T-helper 17 cell (primary cell): Measurements from ENCODE around the gene MPPE1. TPM values are rescaled to one million over a fixed set of nuclear protein-coding genes. Genes with fewer than 3 reads are reported as not detected.
"Not testable (repeated sequence)": the region's sequence is repeated elsewhere in the genome, so short reads cannot be mapped to it uniquely, and the experiment has no call there.

ENCODE experiments used
- ATAC-seq: fragments of 150-1000 bp; cut with Tn5 transposase; 2 replicates; pipeline ENCODE4 v1.10.0; 2021; ENCODE audit warnings: mild to moderate bottlenecking, moderate library complexity
- DNase-seq, 3 donors: peaks; one replicate each; pipeline versions ENCODE4 v3.0.0 to v3.0.0-alpha.2; 2020 to 2021
- H3K9me3 ChIP-seq: one replicate; pipeline ENCODE4 v1.7.0; 2013; ENCODE audit warnings: low read length, mild to moderate bottlenecking; ENCODE audit not compliant: control insufficient read depth, poor library complexity, severe bottlenecking
- H3K27ac Mint-ChIP-seq: one replicate; pipeline ENCODE4 v1.8.0; 2022; ENCODE audit warnings: mild to moderate bottlenecking, moderate library complexity, mixed read lengths
- H3K27me3 Mint-ChIP-seq: one replicate; pipeline ENCODE4 v1.8.0; 2022; ENCODE audit warnings: mixed read lengths
- H3K36me3 Mint-ChIP-seq: one replicate; pipeline ENCODE4 v1.8.0; 2022; ENCODE audit warnings: low read depth, mixed read lengths
- H3K4me1 Mint-ChIP-seq: one replicate; pipeline ENCODE4 v1.8.0; 2022; ENCODE audit warnings: mild to moderate bottlenecking, mixed read lengths
- H3K4me3 Mint-ChIP-seq: one replicate; pipeline ENCODE4 v1.8.0; 2022; ENCODE audit warnings: mild to moderate bottlenecking, moderate library complexity, mixed read lengths
- total RNA-seq, 4 donors: library from RNA in 2 of 4; stranded (reverse) in 2 of 4; gene quantifications; one replicate each; pipeline ENCODE4 v1.2.3 and lab custom pipeline; 2022 to 2026

The MPPE1 gene
- total RNA-seq, 2 donors from 2014 or later: 72.9 to 79.3 TPM

- H3K9me3 ChIP-seq: no peaks in the 10 kb centered on the region
- H3K36me3 Mint-ChIP-seq: peaks cover under 1% of the 10 kb centered on the region
- DNase-seq (no peak), ATAC-seq (no peak)
- H3K4me3 Mint-ChIP-seq: no peak overlapping the region
- peaks cover 6% of the 10 kb centered on the region for H3K4me1 Mint-ChIP-seq
- no peak overlapping the region for H3K27ac Mint-ChIP-seq
- peaks cover 28% of the 10 kb centered on the region for H3K27me3 Mint-ChIP-seq
Observed at GRCh38 chr18:11866764-11867163, 41.4 kb downstream of the MPPE1 start.

GRCh38 chr18:11866329-11866728 is 41.8 kb downstream of the MPPE1 start:
- Mint-ChIP-seq H3K4me3 (no peak overlapping the region), H3K4me1 (peaks cover 5% of the 10 kb centered on the region), H3K36me3 (peaks cover 3% of the 10 kb centered on the region), H3K27me3 (peaks cover 31% of the 10 kb centered on the region), H3K27ac (no peak overlapping the region)
- DNase-seq (no peak), ATAC-seq (no peak)
- H3K9me3 ChIP-seq: no peaks in the 10 kb centered on the region

GRCh38 chr18:11865071-11865470 is 43.0 kb downstream of the MPPE1 start:
- DNase-seq (no peak), ATAC-seq (no peak)
- H3K9me3 ChIP-seq: no peaks in the 10 kb centered on the region
- H3K36me3 Mint-ChIP-seq: peaks cover 3% of the 10 kb centered on the region
- no peak overlapping the region for H3K27ac Mint-ChIP-seq
- peaks cover 31% of the 10 kb centered on the region for H3K27me3 Mint-ChIP-seq
- H3K4me1 Mint-ChIP-seq: peaks cover 5% of the 10 kb centered on the region
- H3K4me3 Mint-ChIP-seq: no peak overlapping the region

- Mint-ChIP-seq H3K4me1 (peaks cover 6% of the 10 kb centered on the region), H3K27ac (no peak overlapping the region), H3K4me3 (no peak overlapping the region), H3K36me3 (peaks cover 3% of the 10 kb centered on the region), H3K27me3 (peaks cover 31% of the 10 kb centered on the region)
- no peak for DNase-seq
- H3K9me3 ChIP-seq: no peaks in the 10 kb centered on the region
- no peak for ATAC-seq
Observed at GRCh38 chr18:11864471-11864870, 43.6 kb downstream of the MPPE1 start.

- no peaks in the 10 kb centered on the region for H3K9me3 ChIP-seq
- no peak for DNase-seq
- Mint-ChIP-seq H3K27me3 (peaks cover 31% of the 10 kb centered on the region), H3K36me3 (peaks cover 3% of the 10 kb centered on the region), H3K4me3 (no peak overlapping the region), H3K27ac (no peak overlapping the region), H3K4me1 (peaks cover 6% of the 10 kb centered on the region)
- no peak for ATAC-seq
Observed at GRCh38 chr18:11862468-11863137, 45.5 kb downstream of the MPPE1 start.

GRCh38 chr18:11861583-11862288 is 46.4 kb downstream of the MPPE1 start:
- no peak for DNase-seq
- H3K27ac Mint-ChIP-seq: no peak overlapping the region
- H3K9me3 ChIP-seq: no peaks in the 10 kb centered on the region
- peaks cover 6% of the 10 kb centered on the region for H3K4me1 Mint-ChIP-seq
- ATAC-seq: no peak
- H3K4me3 Mint-ChIP-seq: no peak overlapping the region
- H3K27me3 Mint-ChIP-seq: peaks cover 28% of the 10 kb centered on the region
- H3K36me3 Mint-ChIP-seq: peaks cover 3% of the 10 kb centered on the region

- no peak for ATAC-seq
- H3K36me3 Mint-ChIP-seq: peaks cover 3% of the 10 kb centered on the region
- H3K4me3 Mint-ChIP-seq: no peak overlapping the region
- H3K4me1 Mint-ChIP-seq: peaks cover 4% of the 10 kb centered on the region
- peaks cover 19% of the 10 kb centered on the region for H3K27me3 Mint-ChIP-seq
- DNase-seq: no peak
- no peaks in the 10 kb centered on the region for H3K9me3 ChIP-seq
- no peak overlapping the region for H3K27ac Mint-ChIP-seq
Observed at GRCh38 chr18:11860594-11861450, 47.3 kb downstream of the MPPE1 start.

- peaks cover 5% of the 10 kb centered on the region for H3K4me1 Mint-ChIP-seq
- H3K36me3 Mint-ChIP-seq: peaks cover 3% of the 10 kb centered on the region
- peak overlapping the region; percentile 21 for H3K27ac Mint-ChIP-seq
- ATAC-seq: no peak
- no peak overlapping the region for H3K4me3 Mint-ChIP-seq
- no peak for DNase-seq
- H3K9me3 ChIP-seq: no peaks in the 10 kb centered on the region
- peaks cover 10% of the 10 kb centered on the region for H3K27me3 Mint-ChIP-seq
Observed at GRCh38 chr18:11859903-11860407, 48.2 kb downstream of the MPPE1 start.

- H3K9me3 ChIP-seq: no peaks in the 10 kb centered on the region
- DNase-seq: no peak
- peaks cover 6% of the 10 kb centered on the region for H3K27me3 Mint-ChIP-seq
- H3K27ac Mint-ChIP-seq: peak overlapping the region; percentile 21
- H3K4me1 Mint-ChIP-seq: peaks cover 5% of the 10 kb centered on the region
- peaks cover 3% of the 10 kb centered on the region for H3K36me3 Mint-ChIP-seq
- H3K4me3 Mint-ChIP-seq: no peak overlapping the region
- ATAC-seq: no peak
Observed at GRCh38 chr18:11859282-11859830, 48.8 kb downstream of the MPPE1 start.

GRCh38 chr18:11857177-11857887 is 50.8 kb downstream of the MPPE1 start:
- ATAC-seq: no peak
- H3K4me3 Mint-ChIP-seq: no peak overlapping the region
- no peak for DNase-seq
- no peaks in the 10 kb centered on the region for H3K9me3 ChIP-seq
- peaks cover 3% of the 10 kb centered on the region for H3K36me3 Mint-ChIP-seq
- H3K4me1 Mint-ChIP-seq: peaks cover 12% of the 10 kb centered on the region
- H3K27ac Mint-ChIP-seq: no peak overlapping the region
- H3K27me3 Mint-ChIP-seq: peaks cover 6% of the 10 kb centered on the region

- not testable (repeated sequence) for H3K4me3 Mint-ChIP-seq
- H3K4me1 Mint-ChIP-seq: peaks cover 33% of the 10 kb centered on the region
Observed at GRCh38 chr18:11854554-11854953, 53.6 kb downstream of the MPPE1 start.

GRCh38 chr18:11851806-11852337 is 56.2 kb downstream of the MPPE1 start:
- peaks cover 2% of the 10 kb centered on the region for H3K36me3 Mint-ChIP-seq
- DNase-seq: peak; percentile 36 to 41 (median 39)
- no peaks in the 10 kb centered on the region for H3K27me3 Mint-ChIP-seq
- H3K4me3 Mint-ChIP-seq: peak overlapping the region; percentile 99
- H3K27ac Mint-ChIP-seq: peak overlapping the region; percentile 99
- peaks cover 35% of the 10 kb centered on the region for H3K4me1 Mint-ChIP-seq
- no peaks in the 10 kb centered on the region for H3K9me3 ChIP-seq
- peak; percentile 35 for ATAC-seq

More at GRCh38 chr18:11854554-11854953, 53.6 kb downstream of the MPPE1 start:
- not testable (repeated sequence) for H3K27me3 Mint-ChIP-seq, ATAC-seq, H3K27ac Mint-ChIP-seq, DNase-seq, H3K9me3 ChIP-seq, H3K36me3 Mint-ChIP-seq
